Stimulated activated CD4-positive, alpha-beta T cell treated with anti-CD3 and anti-CD28 coated beads, Interleukin-1b, Interleukin-23, amount 100 ng/mL, for 1 hour (primary cell): ENCODE results near the gene ACOT4.
"Not testable (repeated sequence)": the region's sequence is repeated elsewhere in the genome, so short reads cannot be mapped to it uniquely, and the experiment has no call there.

ENCODE experiments used
- DNase-seq, 2 donors: peaks; one replicate each; pipeline ENCODE4 v3.0.0-alpha.2; 2020; ENCODE audit warnings: low read depth in 2 of 2

Gene ACOT4

GRCh38 chr14:73577214-73577613, 14.5 kb upstream of the ACOT4 start:
- not testable (repeated sequence) for DNase-seq

DNA sequence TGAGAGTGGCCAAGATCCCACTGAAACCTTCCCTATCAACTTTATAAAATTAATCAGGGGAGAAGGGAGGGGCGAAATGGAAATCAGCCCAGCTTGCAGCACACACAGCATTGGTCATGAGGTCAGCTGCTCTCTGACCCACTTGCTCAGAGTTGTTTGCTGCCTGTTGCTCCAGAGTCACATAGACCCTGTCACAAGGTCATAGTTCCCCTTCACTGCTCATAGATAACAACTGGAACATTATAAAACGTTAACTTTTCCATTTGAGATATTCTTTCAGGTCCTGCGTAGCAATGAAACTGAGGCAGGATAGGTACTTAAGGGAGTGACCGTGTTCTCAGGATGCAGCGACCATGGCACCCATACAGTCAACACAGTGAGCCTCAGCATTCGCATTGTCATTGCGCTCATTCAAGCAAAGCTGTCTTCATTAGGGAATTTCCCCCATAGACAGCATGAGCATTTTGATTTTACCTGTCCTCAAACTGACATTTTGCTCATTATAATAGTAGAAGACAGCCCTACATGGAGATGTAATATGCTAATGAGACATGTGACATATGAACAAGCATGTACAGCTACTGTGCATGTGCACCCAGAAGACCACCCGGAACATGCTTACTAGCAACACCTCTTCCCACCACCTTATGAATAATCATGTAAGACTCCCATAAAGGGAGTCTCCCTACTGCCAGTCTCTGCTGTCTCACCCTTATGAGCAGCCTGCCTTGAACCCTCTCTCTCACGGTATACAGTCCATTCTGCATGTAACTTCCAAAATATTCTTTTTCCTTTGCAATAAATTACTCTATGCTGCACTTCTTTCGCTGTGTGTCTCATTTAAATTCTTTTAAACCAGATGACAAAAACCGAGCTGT, 9.3 kb upstream of the ACOT4 start:
- DNase-seq, result not testable (repeated sequence)

DNA sequence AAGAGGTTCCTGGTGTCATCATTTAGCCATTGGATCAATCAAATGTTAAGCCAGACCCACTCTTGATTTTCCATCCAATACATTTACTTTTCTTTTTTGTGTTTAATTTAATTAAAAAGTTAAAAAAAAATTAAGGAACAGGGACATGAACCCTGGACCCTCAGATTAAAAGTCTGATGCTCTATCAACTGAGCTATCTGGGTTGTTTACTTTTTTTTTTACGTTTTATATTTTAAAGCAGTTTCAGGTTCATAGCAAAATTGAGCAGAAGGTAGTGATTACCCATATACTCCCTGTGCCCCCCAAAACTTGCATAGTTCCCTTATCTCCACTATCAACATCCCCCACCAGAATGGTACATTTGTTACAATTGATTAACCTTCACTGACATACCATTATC, 3.0 kb upstream of the ACOT4 start:
- DNase-seq, result no peak

- DNase-seq, result no peak
Measured at GRCh38 chr14:73589116-73589515, 2.6 kb upstream of the ACOT4 start.

DNA sequence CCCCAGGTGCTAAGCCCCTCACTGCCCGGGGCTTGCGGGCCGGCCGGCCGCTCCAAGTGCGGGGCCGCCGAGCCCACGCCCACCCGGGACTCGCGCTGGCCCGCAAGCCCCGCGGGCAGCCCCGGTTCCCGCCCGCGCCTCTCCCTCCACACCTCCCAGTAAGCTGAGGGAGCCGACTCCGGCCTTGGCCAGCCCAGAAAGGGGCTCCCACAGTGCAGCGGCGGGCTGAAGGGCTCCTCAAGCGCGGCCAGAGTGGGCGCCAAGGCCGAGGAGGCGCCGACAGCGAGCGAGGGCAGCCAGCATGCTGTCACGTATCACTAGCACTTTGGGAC, 1.0 kb upstream of the ACOT4 start:
- DNase-seq, result not testable (repeated sequence)

GRCh38 chr14:73594491-73594890, 2.8 kb downstream of the ACOT4 start:
- DNase-seq, result no peak

- no peak for DNase-seq
Measured at GRCh38 chr14:73599499-73599898, 7.8 kb downstream of the ACOT4 start.

GRCh38 chr14:73602994-73603393, 11.3 kb downstream of the ACOT4 start:
- no peak for DNase-seq

DNA sequence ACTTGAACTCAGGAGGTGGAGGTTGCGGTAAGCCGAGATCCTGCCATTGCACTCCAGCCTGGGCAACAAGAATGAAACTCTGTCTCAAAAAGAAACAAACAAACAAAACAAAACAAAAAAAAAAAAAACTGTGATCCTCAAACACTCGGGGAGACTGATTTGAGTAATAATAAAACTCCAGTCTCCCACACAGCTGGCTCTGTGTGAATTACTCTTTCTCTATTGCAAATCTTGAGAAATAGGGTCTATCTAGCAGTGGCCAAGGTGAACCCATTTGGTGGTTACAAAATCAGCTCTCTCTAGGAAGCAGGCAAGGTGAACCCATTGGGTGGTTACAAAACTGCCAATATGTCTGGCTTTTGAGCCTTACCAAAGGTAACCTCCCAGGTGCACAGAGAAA, 14.6 kb downstream of the ACOT4 start:
- DNase-seq, result no peak

GRCh38 chr14:73607241-73607640, 15.6 kb downstream of the ACOT4 start:
- DNase-seq, result no peak

DNA sequence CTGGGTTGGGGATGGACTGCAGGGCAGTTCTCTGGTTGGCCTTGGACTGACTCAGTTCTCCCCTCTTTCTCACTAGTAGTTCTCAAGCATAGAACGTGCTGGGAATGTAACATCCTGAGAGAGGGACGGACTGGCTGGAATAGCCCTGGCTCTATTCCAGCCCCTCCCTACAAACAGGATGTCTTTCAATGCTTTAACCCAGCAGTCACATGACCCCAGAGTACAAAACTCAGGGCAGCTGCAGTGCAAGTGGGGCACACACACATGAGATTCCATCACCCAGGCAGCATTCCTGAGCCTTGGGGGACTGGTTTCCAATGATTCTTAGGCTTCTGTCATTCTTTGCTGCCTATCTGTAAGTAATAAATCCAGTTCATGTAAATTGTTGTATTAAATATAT, 19.0 kb downstream of the ACOT4 start:
- no peak for DNase-seq

- DNase-seq, result peak; percentile 11 to 29
Measured at GRCh38 chr14:73612339-73613045, 20.8 kb downstream of the ACOT4 start, which contains the start of gene ACOT6. TSS of gene ACOT6 (plus strand) at chr14:73612517. CDS start at chr14:73612572, 55 bp downstream.

GRCh38 chr14:73613046-73613383, 21.3 kb downstream of the ACOT4 start:
- DNase-seq, result no peak

DNA sequence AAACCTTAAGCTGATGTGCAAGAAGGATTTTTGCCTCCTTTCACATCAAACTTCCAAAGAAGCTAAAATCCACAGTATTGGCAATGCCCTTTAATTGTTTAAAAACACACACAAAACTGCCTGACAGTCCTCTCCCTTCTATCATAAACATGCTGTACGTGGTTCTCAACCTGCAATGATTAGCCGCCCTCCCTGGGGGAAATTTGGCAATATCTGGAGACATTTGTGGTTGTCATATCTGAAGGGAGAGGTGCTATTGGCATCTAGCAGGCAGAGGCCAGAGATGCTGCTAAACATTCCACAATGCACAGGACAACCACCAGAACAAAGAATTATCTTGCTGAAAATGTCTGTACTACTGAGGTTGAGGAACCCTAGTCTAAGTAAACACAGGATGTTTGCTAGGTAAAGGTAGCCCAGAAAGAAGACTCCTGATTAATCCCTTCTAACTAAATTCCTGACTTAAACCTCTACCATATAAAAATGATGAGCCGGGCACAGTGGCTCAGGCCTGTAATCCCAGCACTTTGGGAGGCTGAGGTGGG, 21.8 kb downstream of the ACOT4 start:
- no peak for DNase-seq

GRCh38 chr14:73616831-73617230, 25.2 kb downstream of the ACOT4 start:
- DNase-seq, result no peak

DNA sequence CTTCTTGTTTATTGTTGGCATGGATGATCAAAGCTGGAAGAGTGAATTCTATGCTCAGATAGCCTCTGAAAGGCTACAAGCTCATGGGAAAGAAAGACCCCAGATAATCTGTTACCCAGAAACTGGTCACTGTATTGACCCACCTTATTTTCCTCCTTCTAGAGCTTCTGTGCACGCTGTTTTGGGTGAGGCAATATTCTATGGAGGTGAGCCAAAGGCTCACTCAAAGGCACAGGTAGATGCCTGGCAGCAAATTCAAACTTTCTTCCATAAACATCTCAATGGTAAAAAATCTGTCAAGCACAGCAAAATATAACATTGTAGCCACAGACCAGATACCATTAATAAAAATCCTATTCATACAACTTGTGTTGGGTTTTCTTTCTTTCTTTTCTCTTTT, 27.9 kb downstream of the ACOT4 start:
- DNase-seq, result no peak

DNA sequence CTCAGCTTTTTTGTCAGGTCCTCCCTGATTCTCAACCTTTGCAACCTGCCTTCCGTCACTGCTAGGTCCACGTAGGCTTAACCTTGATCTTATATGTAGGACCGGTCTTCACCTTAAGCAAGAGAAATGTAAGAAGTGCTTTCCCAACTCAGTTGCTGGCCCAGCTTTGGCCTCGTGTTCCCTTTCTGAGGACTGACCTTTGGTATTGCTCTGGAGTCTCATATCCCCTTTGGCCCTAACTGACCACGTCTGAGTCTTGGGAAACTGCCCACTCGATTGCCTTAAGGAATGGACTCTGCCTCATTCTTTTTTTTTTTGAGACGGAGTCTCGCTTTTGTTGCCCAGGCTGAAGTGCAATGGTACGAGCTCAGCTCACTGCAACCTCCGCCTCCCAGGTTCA, 28.6 kb downstream of the ACOT4 start:
- DNase-seq, result no peak

DNA sequence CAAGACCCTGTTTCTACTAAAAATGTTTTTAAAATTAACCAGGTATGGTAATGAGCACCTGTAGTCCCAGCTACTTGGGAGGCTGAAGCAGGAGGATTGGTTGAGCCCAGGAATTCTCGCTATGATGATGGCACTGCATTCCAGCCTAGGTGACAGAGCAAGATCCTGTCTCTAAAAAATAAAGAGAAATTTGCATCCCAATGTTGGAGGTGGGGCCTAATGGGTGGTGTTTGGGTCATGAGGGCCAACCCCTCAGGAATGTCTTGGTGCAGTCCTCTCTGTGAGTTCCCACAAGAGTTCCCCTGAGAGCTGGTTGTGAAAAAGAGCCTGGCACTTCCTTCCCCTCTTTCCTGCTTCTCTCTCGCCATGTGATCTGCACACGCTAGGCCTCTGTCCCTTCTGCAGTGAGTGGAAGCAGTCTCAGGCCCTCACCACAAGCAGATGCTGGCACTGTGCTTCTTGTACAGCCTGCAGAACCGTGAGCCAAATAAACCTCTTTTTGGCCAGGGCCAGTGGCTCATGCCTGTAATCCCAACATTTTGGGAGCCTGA, 31.9 kb downstream of the ACOT4 start:
- no peak for DNase-seq

DNA sequence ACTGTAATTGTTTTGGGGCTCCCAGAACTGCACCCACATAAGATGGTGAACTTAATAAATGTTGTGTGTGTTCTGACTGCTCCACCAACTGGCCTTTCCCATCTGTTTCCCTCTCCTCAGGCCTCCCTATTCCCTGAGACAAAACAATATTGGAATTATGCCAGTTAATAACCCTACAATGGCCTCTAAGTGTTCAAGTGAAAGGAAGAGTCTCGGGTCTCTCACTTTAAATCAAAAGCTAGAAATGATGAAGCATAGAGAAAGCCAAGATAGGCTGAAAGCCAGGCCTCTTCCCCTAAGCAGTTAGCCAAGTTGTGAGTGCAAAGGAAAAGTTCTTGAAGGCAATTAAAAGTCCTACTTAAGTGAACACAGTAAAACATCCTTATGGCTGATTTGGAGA, 34.0 kb downstream of the ACOT4 start:
- DNase-seq, result no peak

GRCh38 chr14:73627151-73627558, 35.5 kb downstream of the ACOT4 start:
- DNase-seq, result no peak

GRCh38 chr14:73630009-73630780, 38.5 kb downstream of the ACOT4 start:
- DNase-seq, result no peak
